Measurements from ENCODE around the gene FRG2C. TPM values are rescaled to one million over a fixed set of nuclear protein-coding genes. Genes with fewer than 3 reads are reported as not detected.
A peak's percentile ranks its signal among the peaks of the same experiment; 100 is the strongest.
"Not testable (repeated sequence)": the region's sequence is repeated elsewhere in the genome, so short reads cannot be mapped to it uniquely, and the experiment has no call there.

The FRG2C gene
- not detected for total RNA-seq
- polyA plus RNA-seq = not detected
- long read RNA-seq, donor 1 = 0 reads
- long read RNA-seq, donor 2 = 0 reads
- long read RNA-seq, donor 3 = 0 reads

- H3K27ac ChIP-seq; H3K27me3 ChIP-seq; intact Hi-C loops (cut with DNase I); H3K4me1 ChIP-seq (ENCODE audit: insufficient read depth); H3K36me3 ChIP-seq; DNase-seq; H3K9me3 ChIP-seq; H3K4me3 ChIP-seq: not testable (repeated sequence)
- 67 to 72% (median 68%) methylated on average over 9 of the region's 9 CpGs for WGBS, 3 donors
Measured at GRCh38 chr3:75664028-75664427, at the start of gene FRG2C. Gene FRG2C, plus strand, starts transcription at chr3:75664328. Its CDS starts 52 bp downstream, at chr3:75664380.

- H3K4me3 ChIP-seq = peak overlapping the region; percentile 55
- DNase-seq = peak; percentile 73 to 87 (median 79)
- WGBS, 3 donors = 2 to 4% (median 4%) methylated on average over 32 to 43 of the region's 43 CpGs
- H3K4me1 ChIP-seq (ENCODE audit: insufficient read depth); intact Hi-C loops (cut with DNase I); H3K9me3 ChIP-seq; H3K27me3 ChIP-seq; H3K36me3 ChIP-seq: not testable (repeated sequence)
- peak overlapping the region in 1 of 2 donors; percentile 49 for H3K27ac ChIP-seq
Measured at GRCh38 chr3:75618666-75619305, 45.3 kb upstream of the FRG2C start.

GRCh38 chr3:75619481-75620031 lies 44.6 kb upstream of the FRG2C start:
- WGBS, 3 donors = 2% methylated on average over 49 to 52 of the region's 52 CpGs
- peak overlapping the region in 1 of 2 donors; percentile 49 for H3K27ac ChIP-seq
- H3K36me3 ChIP-seq; intact Hi-C loops (cut with DNase I); H3K27me3 ChIP-seq; H3K4me1 ChIP-seq (ENCODE audit: insufficient read depth); H3K9me3 ChIP-seq: not testable (repeated sequence)
- H3K4me3 ChIP-seq = peak overlapping the region; percentile 55
- DNase-seq = peak in 4 of 5 donors; percentile 23 to 57 (median 45)

- not testable (repeated sequence) for H3K4me1 ChIP-seq (ENCODE audit: insufficient read depth)
Measured at GRCh38 chr3:75621772-75622171, 42.4 kb upstream of the FRG2C start.

GRCh38 chr3:75623656-75624055 lies 40.5 kb upstream of the FRG2C start:
- H3K9me3 ChIP-seq; H3K4me3 ChIP-seq; H3K27me3 ChIP-seq; H3K27ac ChIP-seq; DNase-seq; H3K4me1 ChIP-seq (ENCODE audit: insufficient read depth); intact Hi-C loops (cut with DNase I); H3K36me3 ChIP-seq: not testable (repeated sequence)
- WGBS, 3 donors = 74 to 81% (median 79%) methylated on average over 10 to 13 of the region's 13 CpGs

More at GRCh38 chr3:75621772-75622171, 42.4 kb upstream of the FRG2C start:
- H3K4me3 ChIP-seq; H3K36me3 ChIP-seq; H3K27me3 ChIP-seq; DNase-seq; H3K27ac ChIP-seq; H3K9me3 ChIP-seq; intact Hi-C loops (cut with DNase I): not testable (repeated sequence)
- 75 to 82% (median 77%) methylated on average over 9 to 10 of the region's 10 CpGs for WGBS, 3 donors

GRCh38 chr3:75630887-75631535 lies 33.1 kb upstream of the FRG2C start:
- 50 to 60% (median 60%) methylated on average over 2 of the region's 2 CpGs for WGBS, 3 donors
- H3K36me3 ChIP-seq; H3K4me3 ChIP-seq; H3K27ac ChIP-seq; intact Hi-C loops (cut with DNase I); H3K27me3 ChIP-seq; H3K4me1 ChIP-seq (ENCODE audit: insufficient read depth); DNase-seq; H3K9me3 ChIP-seq: not testable (repeated sequence)

GRCh38 chr3:75631541-75631940 lies 32.6 kb upstream of the FRG2C start:
- no peaks in the 10 kb centered on the region for H3K9me3 ChIP-seq
- no peak overlapping the region for H3K27ac ChIP-seq
- TF ChIP-seq POLR2A (IDR thresholded peaks at IDR 0.05) (no peak), EP300 (IDR thresholded peaks at IDR 0.05) (no peak), CTCF (IDR thresholded peaks at IDR 0.05) (no peak)
- no peaks in the 10 kb centered on the region for H3K36me3 ChIP-seq
- 62 to 70% (median 64%) methylated on average over 4 of the region's 4 CpGs for WGBS, 3 donors
- H3K4me3 ChIP-seq = no peak overlapping the region
- no peak for DNase-seq
- no peaks in the 10 kb centered on the region for H3K4me1 ChIP-seq (ENCODE audit: insufficient read depth)
- no peaks in the 10 kb centered on the region for H3K27me3 ChIP-seq
- intact Hi-C loops (cut with DNase I) = no loop called here

GRCh38 chr3:75638947-75639346 lies 25.2 kb upstream of the FRG2C start:
- H3K4me1 ChIP-seq (ENCODE audit: insufficient read depth); H3K4me3 ChIP-seq; H3K27ac ChIP-seq; H3K9me3 ChIP-seq; H3K27me3 ChIP-seq; intact Hi-C loops (cut with DNase I); H3K36me3 ChIP-seq; DNase-seq: not testable (repeated sequence)
- 86 to 94% (median 87%) methylated on average over 10 of the region's 10 CpGs for WGBS, 3 donors

- H3K4me1 ChIP-seq (ENCODE audit: insufficient read depth); H3K36me3 ChIP-seq; H3K9me3 ChIP-seq; H3K27me3 ChIP-seq: not testable (repeated sequence)
- peak overlapping the region; percentile 60 to 61 for H3K27ac ChIP-seq
- DNase-seq = peak; percentile 61 to 77 (median 72)
- H3K4me3 ChIP-seq = peak overlapping the region; percentile 47
- intact Hi-C loops (cut with DNase I) = loop anchor here in 1 of 4 donors (10.0 kb wide), 1 partner anchor 346 kb away; no protein-coding TSS in a partner anchor
- 1 to 4% (median 2%) methylated on average over 14 to 16 of the region's 16 CpGs for WGBS, 3 donors
Measured at GRCh38 chr3:75641107-75641517, 23.0 kb upstream of the FRG2C start.

All from ovary (tissue), 10 donors.